Coronary artery (tissue), 2 donors: ENCODE results near the gene AP1S3.

Experiments
- DNase-seq: peaks from one replicate; pipeline ENCODE4 v3.0.0-alpha.2; 2017; ENCODE audit warnings: low spot score
- H3K27ac ChIP-seq, 2 donors: fragments of 200-600 bp; sonication (generic); one replicate each; pipeline ENCODE4 v1.5.1; 2016 to 2019
- H3K4me3 ChIP-seq: fragments of 200-600 bp; sonication (generic); 2 replicates; pipeline ENCODE4 v1.5.1; 2016; ENCODE audit warnings: mild to moderate bottlenecking, moderate library complexity
- CTCF ChIP-seq: fragments of 200-600 bp; sonication (generic); IDR thresholded peaks from one replicate; pipeline ENCODE4 v1.5.1; 2019; ENCODE audit warnings: antibody characterized with exemption

Gene AP1S3

GRCh38 chr2:223787358-223787757, 50.0 kb downstream of the AP1S3 start:
- H3K4me3 ChIP-seq = no peak overlapping the region
- H3K27ac ChIP-seq = no peak overlapping the region
- no peak for DNase-seq
- no peak for TF ChIP-seq CTCF

- DNase-seq = no peak
- no peak for TF ChIP-seq CTCF
- H3K4me3 ChIP-seq = no peak overlapping the region
- H3K27ac ChIP-seq = no peak overlapping the region
Measured at GRCh38 chr2:223786943-223787342, 50.4 kb downstream of the AP1S3 start.

- TF ChIP-seq CTCF = no peak
- no peak overlapping the region for H3K4me3 ChIP-seq
- DNase-seq = no peak
- H3K27ac ChIP-seq = no peak overlapping the region
Measured at GRCh38 chr2:223786236-223786635, 51.1 kb downstream of the AP1S3 start.

DNA sequence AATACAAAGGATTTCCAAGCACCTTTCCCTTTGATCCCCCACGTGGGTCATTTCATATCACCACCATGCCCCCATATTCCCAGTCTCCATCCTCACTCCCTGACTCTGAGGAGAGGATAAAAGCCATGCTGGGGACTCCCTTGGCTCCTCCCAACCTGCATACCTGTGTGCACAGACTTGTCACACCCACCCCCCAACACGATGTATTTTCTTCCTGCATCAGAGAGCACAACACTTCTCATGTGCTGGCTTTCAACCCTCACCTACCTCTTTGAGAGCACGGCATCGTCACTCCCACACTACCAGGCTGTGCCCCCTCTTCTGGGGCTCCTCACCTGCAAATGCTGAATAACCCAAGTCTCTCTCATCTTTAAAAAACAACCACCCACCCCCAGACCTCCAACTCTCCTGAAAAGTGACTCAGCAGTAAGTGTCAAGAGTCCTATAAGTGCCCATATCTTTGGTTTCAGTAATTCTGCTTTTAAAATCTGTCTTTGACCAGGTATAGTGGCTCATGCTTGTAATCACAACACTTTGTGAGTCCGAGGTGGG, 53.1 kb downstream of the AP1S3 start:
- Histone ChIP-seq H3K4me3 (no peak overlapping the region), H3K27ac (no peak overlapping the region)
- TF ChIP-seq CTCF = no peak
- no peak for DNase-seq

GRCh38 chr2:223782629-223783028, 54.8 kb downstream of the AP1S3 start:
- no peak for TF ChIP-seq CTCF
- no peak for DNase-seq
- Histone ChIP-seq H3K27ac (no peak overlapping the region), H3K4me3 (no peak overlapping the region)

DNA sequence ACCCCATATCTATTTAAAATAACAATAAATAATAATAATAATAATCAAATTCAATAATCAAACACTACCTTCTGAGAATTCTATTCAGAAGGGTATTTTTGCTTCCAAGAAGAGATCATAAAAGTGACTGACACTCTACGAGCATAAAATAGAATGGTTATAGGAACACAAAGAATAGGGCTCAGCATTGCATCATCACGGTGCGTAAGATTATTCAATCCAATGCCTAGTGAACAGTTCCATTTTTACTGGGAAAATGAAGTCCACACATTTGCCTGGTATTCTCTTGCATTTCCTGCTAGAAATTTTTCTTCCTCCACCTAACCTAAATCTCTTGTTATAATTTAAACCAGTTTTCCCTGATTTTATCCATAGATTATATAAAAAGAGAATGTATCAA, 55.8 kb downstream of the AP1S3 start:
- H3K4me3 ChIP-seq = no peak overlapping the region
- DNase-seq = no peak
- no peak for TF ChIP-seq CTCF
- H3K27ac ChIP-seq = no peak overlapping the region

DNA sequence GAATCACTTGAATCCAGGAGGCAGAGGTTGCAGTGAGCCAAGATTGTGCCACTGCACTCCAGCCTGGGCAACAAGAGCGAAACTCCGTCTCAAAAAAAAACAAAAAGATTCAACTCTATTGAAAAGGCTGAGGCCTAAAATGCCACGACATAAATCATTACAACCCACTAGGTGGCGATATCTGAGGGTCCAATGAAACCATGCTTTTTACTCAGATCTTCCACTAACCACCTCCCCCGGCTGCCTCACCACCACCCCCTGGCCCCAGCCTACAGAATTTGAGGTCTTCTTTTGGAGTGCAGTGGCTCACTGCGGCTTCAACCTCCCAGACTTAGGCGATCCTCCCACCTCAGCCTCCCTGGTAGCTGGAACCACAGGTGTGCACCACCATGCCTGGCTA, 57.5 kb downstream of the AP1S3 start:
- no peak overlapping the region for H3K27ac ChIP-seq
- H3K4me3 ChIP-seq = no peak overlapping the region
- no peak for TF ChIP-seq CTCF
- DNase-seq = no peak
